Measurements from ENCODE around the gene ZC3H4.

ZC3H4 gene

DNA sequence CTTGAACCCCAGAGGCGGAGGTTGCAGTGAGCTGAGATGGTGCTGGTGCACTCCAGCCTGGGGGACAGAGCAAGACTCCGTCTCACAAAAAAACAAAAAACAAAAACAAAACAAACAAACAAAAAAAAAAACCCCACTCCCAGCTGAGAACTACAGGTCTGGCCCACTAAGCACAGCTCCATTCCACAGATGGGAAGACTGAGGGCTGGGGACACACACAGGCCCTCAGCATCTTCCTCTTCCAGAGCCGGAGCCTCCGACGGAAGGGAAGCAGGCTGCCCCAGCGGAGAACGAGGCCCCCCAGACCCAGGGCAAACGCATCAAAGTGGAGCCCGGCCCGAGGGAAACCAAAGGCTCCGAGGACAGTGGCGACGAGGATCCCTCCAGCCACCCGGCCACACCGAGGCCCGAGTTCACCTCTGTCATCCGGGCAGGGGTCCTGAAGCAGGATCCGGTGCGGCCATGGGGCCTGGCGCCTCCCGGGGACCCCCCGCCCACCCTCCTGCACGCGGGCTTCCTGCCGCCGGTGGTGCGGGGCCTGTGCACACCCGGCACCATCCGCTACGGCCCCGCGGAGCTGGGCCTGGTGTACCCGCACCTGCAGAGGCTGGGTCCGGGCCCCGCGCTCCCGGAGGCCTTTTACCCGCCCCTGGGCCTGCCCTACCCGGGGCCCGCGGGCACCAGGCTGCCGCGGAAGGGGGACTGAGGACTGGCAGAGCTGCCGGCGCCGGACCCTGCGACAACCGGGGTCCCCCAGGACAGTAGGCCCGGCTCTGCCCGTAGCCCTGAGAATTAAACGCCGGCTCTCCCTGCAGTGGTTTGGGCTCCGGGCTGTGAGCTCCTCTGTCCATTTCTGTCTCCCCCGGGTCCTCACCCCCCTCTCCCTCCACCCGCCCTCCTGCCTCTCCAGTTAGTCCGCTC, 68.4 kb downstream of the ZC3H4 start:
- no peak for DNase-seq

DNA sequence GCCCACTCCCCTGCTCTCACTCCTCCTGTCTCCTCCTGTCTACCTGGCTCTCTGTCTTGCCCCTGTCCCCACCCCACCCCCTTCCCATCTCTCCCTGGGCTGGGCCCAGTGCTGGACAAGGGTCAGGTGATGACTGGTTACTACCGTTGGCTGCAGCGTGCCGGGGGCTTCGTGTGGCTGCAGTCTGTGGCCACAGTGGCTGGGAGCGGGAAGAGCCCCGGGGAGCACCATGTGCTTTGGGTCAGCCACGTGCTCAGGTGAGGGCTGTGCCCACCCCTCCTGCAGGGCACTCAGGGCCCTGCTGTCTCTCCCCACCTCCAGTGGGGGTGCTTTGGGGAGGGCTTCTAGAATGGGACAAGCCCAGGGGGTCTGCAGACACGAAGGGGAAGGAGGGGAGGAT, 72.7 kb downstream of the ZC3H4 start:
- no peak for DNase-seq

DNA sequence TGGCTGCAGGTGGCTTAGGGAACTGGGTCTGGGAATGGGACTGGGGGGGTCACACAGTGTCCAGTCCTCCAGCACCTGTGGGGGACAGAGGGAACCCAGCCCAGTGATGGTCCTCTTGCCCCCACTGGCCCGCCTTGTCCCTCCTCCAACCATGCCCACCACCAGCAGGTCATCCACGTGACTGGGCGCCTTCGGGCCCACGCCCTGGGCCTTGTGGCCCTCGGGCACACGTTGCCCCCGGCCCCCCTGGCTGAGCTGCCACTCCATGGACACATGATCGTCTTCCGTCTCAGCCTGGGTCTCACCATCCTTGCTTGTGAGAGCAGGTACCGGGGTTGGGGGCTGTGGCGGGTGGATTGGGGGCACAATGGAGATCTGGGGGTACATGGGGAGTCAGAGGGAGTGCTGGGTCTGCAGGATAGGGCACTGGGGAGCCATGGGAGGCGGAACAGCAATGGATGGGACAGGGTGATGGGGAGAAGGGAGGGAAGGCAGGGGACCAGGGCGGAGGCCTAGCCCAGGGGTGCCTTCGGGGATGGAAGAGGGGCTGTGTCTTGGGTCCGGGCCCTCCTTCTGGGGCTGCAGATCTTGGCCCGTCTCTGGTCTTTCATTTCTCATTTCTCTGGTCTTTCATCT, 74.2 kb downstream of the ZC3H4 start:
- no peak for DNase-seq

DNA sequence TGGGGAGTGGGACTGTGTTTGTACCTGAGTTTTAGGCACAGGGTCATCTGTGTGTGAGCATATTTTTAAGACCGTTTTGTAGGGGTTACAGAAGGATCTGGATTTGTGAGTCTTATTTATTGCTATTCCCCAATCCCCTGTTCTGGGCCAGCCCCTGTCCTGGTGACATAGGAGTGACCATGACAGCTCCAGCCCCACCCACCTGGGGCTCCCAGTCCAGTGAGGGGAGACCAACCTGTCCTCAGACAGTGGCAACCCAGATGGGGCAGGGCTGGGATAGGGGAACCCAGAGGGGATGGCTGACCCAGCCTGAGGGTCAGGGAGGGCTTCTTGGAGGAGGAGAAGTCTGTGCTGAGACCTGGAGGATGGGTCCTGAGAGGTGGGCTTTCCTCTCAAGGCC, 75.8 kb downstream of the ZC3H4 start:
- DNase-seq, result no peak

DNA sequence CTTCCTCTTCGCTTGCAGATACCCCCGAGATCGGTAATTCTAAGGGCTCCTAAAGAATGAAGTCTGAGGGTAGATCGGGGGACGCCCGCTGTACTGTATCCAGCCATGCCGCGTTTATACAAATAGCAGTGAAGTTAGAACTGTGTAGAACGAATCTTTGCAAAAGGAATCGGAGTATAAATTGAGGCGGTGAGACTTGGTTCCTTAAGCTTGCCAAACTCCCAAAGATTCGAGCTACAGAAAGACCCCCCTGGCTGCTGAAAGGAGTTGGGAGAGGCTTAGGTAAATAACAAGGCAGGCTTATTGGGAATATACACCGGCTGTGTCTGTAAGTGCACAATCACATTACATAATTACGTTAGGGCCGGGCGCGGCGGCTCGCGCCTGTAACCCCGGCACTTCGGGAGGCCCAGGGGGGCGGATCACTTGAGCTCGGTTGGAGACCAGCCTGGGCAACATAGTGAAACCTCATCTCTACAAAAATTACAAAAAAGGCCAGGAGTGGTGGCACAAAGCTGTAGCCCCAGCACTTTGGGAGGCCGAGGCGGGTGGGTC, 77.4 kb downstream of the ZC3H4 start:
- peak in 2 of 3 donors; percentile 24 to 31 for DNase-seq

DNA sequence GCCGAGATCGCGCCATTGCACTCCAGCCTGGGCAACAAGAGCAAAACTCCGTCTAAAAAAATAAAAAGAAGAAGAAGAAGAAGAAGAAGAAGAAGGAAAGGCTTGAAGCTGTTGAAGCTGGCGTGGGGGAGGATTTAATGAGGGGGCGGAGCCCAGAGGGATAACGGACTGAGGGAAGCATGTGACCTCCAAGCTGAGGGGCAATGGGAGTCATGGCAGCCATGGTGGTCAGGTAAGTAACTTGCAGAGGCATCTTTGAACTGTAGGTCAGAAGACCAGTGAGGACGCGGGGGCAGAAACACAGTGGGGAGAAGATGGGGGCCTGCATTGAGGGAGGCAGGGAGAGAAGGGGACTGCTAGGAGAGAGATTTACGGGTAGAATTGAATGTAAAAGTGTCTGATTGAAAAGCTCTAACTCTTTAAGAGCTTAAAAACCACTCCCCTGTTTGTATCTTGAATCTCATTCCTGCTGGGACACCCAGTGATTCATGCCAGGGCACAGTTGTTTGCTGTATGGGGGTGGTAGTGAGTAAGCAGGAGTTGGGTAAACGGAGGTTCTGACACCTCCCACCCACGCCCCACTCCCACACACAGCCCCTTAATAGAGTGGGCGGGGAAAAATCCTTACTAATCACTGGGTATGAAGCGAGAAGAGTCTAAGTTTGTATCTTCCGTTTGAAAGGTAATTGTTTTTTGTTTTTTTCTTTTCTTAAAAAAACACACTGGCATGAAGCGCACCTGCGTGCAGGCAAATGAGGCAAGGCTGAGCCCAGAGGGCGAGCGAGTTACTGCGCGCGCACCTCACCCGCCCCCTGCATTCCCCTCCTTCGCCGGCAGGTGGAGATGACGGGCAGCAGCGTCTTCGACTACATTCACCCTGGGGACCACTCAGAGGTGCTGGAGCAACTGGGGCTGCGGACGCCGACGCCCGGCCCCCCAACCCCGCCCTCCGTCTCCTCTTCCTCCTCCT, 78.2 kb downstream of the ZC3H4 start:
- DNase-seq, result peak; percentile 95 to 96 (median 96)

DNA sequence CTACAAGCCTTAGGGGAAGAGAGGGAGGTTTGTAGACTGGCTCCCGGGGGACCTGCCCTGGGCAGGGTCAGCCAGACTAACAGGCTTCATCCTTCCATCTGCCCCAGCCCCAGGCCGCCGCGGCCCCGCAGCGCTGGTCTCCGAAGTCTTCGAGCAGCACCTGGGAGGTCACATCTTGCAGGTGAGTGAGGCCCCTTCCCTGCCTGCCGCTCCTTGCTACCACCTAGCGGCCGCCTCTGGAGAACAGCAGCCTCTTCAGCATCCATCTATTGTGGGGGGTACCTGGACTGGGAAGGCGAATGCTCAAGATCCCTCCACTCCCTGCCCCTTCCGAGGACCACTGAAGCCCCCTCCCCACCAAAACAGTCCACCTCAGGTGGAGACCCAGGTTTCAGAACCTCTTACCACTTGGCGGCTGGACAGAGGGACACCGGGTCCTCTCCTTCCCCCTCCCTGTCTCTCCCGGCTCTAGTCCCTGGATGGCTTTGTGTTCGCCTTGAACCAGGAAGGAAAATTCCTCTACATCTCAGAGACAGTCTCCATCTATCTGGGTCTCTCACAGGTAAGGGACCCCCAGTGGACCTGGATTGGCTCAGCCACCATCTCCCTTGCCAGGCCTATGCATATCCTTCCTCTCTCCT, 81.3 kb downstream of the ZC3H4 start:
- DNase-seq, result peak in 2 of 3 donors; percentile 40 to 58

DNA sequence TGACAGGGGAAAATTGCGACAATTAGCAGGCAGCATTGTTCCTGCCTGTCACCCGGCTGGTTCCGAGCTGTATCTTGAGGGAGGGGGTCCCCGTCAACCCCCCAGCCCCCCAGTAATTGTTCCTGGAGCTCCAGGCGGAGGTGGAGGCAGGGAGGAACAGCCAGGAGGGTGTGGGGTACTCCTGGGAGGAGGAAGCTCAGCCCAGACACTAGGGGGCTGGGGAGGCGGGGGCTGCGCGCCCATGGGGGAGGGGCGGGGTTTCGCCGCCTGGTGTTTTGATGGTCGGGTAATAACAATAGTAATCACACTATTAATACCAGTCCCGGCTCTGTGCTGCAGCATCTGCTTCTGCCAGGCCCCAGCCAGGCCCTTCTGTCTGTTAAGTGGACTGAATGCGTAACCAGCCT, 85.4 kb downstream of the ZC3H4 start:
- DNase-seq, result no peak

DNA sequence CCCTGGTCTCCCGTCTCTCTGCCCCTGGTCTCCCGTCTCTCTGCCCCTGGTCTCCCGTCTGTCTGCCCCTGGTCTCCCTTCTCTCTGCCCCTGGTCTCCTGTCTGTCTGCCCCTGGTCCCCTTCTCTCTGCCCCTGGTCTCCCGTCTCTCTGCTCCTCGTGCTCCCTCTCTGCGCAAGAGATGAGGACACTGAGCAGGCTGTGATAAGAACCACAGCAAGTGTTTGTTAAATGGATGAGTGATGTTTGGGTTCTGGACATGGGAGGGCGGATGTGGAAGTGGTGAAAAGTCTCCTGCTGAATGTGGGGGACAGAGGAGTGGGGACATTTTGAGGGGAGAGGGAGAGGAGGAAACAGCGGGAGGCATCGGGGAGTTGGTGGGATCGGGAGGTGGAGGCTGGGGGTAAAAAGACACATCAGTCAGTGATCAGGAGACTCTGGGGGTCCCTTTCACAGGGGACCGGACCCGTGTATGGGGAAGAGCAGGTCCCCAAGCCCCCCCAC, 85.9 kb downstream of the ZC3H4 start:
- DNase-seq, result no peak

DNA sequence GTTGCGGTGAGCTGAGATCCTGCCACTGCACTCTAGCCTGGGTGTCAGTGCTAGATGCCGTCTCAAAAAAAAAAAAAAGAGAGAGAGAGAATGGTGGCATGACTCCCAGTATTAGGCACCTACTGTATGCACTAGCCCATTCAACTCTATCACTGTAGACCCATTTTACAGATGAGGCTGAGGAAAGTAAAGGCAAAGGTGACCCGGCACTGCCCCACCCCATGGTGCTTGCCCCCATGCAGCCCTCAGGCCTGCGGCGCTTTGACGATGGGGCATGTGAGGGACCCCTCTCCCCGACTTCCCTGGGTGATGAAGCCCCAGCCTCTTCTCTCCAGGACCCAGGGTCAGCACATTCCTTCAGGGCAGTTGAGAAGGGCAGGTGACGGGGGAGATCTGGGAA, 86.7 kb downstream of the ZC3H4 start:
- DNase-seq, result no peak

DNA sequence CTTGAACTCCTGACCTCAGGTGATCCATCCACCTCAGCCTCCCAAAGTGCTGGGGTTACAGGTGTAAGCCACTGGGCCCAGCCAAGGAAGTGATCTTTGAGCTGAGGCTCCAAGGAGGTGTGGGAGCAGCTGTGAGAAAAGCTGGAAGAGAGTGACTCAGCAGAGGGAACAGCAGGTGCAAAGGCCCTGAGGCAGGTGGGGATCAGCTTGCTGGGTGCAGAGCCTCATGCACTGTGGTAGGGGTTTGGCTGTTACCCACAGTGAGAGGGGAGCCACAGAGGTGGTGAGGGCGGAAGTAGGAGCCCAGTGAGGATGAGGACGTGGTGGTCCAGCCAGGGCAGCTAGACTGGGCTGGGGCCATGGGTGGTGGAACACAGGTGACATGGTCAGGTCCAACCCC, 87.4 kb downstream of the ZC3H4 start:
- DNase-seq, result no peak

DNA sequence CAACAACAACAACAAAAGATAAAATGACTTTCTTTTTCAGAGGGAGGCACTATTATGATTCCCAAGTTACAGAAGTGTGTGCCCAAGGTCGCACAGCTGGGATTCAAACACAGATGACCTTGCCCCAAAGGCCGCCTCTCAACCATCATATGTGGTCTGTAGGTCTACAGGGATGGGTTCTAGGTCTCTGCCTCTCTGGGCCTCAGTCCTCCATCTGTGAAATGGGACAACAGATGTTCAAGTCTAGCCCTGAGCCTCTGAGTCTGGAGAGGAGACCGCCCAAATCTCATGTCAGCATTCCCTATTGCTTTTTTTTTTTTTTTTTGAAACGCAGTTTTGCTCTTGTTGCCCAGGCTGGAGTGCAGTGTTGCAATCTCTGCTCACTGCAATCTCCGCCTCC, 89.1 kb downstream of the ZC3H4 start:
- DNase-seq, result no peak

DNA sequence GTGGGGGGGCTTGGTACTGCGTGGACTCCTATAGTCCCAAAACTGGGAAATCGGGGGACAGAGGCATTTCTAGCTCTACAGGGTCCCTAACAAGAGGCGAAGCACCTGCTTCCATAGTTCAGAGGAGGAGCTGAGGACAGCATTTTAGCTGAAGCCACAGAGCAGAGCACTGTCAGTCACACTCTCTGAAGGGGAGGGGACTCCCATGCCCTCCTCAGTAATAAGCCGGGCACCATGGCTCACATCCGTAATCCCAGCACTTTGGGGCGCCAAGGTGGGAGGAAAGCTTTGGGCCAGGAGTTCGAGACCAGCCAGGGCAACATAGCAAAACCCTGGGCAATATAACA, 90.2 kb downstream of the ZC3H4 start:
- no peak for DNase-seq

DNA sequence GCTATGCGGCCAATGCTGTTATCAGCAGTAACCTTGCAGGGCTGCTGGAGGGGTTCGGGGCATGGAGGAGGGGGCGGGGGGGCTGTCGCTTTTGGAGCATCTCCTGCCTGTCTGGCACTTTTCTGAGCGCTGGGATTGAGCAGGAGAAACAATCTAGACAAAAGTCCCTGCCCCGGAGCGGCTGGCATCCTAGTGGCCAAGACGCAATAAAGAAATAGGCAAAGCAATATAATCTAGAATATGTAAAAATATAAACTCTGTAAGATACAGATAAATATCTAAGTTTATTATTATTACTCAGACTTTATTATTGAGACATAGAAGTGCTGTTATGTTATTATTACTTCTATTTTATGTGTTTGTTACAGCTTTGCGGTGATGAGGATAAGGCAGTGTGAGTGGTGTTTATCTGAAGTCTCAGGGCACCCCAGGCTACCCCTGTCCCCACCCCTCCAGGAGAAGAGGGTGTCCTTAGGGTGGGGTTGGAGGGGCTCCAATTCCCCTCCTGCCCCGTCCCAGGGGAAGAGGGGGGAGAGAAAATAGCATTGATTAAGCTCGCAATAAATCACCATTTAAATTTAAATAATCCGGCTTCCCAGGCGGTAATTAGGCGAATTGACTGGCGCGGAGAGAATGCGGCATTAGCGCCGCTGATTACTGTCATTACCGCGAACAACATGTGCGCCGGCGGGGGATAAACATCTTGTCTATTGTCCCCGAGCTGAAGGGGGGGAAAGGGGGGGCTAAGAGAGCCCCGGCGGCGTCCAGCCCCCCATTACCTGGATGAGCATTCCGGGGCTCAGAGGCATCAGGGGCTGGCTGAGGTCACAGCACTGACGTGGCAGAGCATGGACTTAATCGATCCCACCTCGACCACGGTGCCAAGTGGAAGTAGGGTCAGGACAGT, 90.8 kb downstream of the ZC3H4 start:
- no peak for DNase-seq

DNA sequence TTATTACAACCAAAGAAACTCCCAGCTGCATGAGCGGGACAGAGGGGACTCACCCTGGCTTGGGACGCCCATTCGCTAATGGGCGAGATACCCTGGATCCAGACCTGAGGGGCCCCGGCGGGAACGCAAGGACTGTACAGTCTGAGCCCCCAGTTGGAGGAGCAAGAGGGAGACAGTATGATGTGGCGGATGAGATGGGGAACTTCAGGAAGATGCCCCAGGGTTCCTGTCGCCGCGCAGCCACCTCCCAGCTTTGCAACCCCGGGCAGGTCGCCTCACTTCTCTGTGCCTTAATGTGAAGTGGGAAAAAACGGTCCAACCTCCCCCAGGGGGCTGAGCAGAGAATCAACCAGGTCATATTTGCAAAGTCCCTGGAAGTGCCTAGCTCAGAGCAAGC, 91.4 kb downstream of the ZC3H4 start:
- DNase-seq, result no peak

DNA sequence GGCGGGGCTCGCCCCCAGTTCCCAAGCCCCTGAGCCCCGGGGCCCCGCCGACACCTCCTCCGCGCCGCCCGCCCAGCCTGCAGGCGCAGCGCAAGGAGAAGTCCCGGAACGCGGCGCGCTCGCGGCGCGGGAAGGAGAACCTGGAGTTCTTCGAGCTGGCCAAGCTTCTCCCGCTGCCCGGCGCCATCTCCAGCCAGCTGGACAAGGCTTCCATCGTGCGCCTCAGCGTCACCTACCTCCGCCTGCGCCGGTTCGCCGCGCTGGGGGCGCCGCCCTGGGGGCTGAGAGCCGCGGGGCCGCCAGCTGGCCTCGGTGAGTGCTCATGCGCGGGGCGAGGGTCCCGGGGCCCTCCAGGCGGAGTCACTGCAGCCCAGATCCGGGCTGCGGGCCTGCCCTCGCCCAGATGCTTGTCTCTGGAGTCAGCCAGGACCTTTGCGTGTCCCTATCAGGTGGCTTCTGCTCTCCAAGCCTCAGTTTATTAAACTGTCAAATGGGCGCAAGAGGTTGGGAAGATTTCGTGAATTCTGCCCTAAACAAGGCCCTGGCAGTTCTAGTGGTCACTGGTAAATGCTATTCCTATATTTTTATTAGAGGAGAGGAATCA, 91.9 kb downstream of the ZC3H4 start:
- peak; percentile 23 to 55 (median 25) for DNase-seq

DNA sequence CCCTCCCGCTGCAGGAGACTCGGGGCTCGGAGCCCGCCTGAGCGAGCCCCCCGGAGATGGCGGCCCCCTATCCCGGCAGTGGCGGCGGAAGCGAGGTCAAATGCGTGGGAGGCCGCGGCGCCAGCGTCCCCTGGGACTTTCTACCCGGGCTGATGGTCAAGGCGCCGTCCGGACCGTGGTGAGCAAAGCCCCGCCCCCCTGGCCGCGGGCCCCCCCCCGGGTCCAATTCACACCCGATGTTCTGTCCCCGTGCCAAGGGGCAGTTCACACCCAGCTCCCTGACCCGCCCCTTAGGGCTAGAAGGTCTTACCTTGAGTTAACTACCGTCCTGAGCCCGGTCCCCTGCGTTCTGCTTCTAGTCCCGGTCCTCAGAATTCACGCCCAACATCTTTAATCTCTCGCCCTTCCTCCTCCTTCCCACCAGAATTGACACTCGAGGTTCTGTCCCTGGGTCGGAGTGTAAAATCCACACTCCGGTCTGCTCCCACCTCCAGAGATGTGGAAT, 92.5 kb downstream of the ZC3H4 start:
- DNase-seq, result peak in 2 of 3 donors; percentile 27 to 53

DNA sequence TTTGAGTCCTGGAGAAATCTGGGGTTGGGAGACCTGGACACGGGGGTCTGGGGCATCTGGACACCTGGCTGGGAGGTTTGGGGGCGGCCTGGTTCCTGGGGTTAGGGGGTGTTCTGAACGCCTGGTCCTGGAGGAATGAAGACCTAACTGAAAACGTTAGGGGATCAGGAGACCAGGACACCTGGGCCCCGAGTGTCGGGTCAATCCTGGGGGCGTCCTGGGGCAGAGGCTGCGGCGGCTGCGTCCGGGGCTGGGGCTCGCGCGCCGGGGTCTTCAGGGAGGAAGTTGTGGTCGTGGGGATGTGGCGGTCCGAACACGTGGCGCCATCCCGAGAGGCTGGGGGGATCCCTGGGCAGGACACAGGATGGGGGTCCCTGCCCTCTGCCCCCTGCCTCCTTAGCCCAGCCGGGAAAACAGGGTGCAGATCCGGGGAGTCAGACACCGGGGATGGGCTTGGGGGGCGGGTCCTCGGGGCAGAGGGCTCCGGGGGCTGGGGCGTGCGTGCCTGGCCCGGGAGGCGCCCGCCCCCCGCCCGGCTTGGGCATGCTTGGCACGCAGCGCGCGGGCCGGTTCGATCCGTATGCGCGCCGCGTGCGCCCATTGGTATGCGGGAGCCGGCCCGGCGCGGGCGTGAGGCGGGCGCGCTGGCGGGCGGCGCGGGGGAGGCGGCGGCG, 93.3 kb downstream of the ZC3H4 start:
- peak in 2 of 3 donors; percentile 10 to 35 for DNase-seq

DNA sequence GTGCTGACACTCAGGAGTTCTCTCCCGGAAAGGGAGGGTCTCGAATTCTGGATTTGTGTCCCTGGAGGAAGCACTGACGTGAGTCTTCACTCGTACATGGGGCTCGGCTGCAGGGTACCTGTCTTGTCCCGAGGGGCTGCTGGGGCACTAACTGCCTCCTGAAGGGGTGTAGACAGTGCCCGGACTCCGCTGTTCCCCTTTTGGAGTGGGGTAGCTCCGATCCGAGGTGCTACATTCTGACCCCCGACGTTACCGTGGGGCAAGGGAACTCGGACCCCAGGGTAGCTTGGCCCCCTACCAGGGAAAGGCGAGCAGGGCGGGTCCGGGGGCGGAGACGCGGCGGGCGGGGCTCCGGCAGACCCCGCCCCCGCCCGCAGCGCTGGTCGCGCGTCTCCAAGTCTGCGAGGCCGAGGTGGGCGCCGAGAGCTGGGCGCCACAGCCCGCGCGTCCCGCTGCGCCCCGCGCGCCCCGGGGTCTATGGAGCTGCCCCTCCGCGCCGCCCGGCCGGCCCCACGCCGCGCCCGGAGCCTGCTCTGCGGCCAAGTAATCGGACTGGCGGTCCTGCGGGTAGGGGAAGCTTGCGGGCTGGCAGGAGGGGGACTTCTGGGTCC, 94.0 kb downstream of the ZC3H4 start, which contains the start of gene NPAS1:
Gene NPAS1 (plus strand): TSS at position 407 of the 611 bp plus-strand sequence. CDS start 1,211 bp downstream, outside the sequence.
- DNase-seq, result peak in 2 of 3 donors; percentile 18 to 52
